ENCODE results near the gene EPHB2. TPM values are rescaled to one million over a fixed set of nuclear protein-coding genes. Genes with fewer than 3 reads are reported as not detected.
A peak's percentile ranks its signal among the peaks of the same experiment; 100 is the strongest.

The EPHB2 gene
- total RNA-seq, 1 experiment from 2014 or later, result 2.6 TPM

DNA sequence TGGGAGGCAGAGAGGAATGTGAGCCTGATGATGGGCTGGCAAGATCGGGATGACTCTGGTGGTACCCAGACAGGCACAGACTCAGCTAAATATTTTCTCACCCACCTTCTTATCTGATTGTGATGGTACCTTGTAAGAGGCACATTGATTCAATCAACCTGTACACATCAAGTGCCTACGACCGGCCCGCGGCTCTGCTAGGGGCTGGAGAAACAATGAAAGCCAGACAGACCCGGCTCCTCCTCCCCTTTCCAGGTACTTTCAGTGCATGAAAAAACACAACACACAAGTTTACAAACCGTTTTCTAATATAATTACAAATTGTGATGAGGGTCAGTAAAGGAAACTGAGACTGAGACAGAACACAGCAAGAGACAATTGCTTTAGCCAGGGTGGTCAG, 147.0 kb downstream of the EPHB2 start:
- DNase-seq (ENCODE audit: low read depth), result no peak

- no peak for DNase-seq (ENCODE audit: low read depth)
Measured at GRCh38 chr1:22860414-22860800, 149.8 kb downstream of the EPHB2 start.

- DNase-seq (ENCODE audit: low read depth), result no peak
Measured at GRCh38 chr1:22860883-22861385, 150.3 kb downstream of the EPHB2 start.

- DNase-seq (ENCODE audit: low read depth), result peak; percentile 34
Measured at GRCh38 chr1:22861764-22862440, 151.3 kb downstream of the EPHB2 start.

GRCh38 chr1:22862752-22863151, 152.1 kb downstream of the EPHB2 start:
- DNase-seq (ENCODE audit: low read depth), result no peak

- no peak for DNase-seq (ENCODE audit: low read depth)
Measured at GRCh38 chr1:22863766-22864165, 153.1 kb downstream of the EPHB2 start.

GRCh38 chr1:22864886-22865285, 154.2 kb downstream of the EPHB2 start:
- DNase-seq (ENCODE audit: low read depth), result no peak

GRCh38 chr1:22865736-22866135, 155.1 kb downstream of the EPHB2 start:
- DNase-seq (ENCODE audit: low read depth), result no peak

DNA sequence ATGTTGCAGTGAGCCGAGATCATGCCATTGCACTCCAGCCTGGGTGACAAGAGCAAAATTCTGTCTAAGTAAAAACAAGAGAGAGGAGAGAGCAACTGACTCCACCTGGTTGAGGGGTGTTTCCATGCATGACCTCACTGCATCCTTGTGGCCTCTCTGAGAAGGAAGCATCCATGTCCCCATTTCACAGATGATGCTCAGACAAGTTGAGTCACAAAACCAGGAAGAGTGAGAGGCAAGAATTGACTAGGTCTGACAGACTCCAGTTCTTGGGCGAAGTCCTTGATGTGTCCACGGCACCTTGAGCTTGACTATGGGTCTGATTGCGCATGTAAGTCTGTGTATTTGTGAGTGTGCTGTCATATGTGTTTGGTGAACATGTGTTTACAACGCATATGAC, 156.2 kb downstream of the EPHB2 start:
- no peak for DNase-seq (ENCODE audit: low read depth)

GRCh38 chr1:22868331-22868730, 157.7 kb downstream of the EPHB2 start:
- no peak for DNase-seq (ENCODE audit: low read depth)

- DNase-seq (ENCODE audit: low read depth), result no peak
Measured at GRCh38 chr1:22869325-22869724, 158.7 kb downstream of the EPHB2 start.

DNA sequence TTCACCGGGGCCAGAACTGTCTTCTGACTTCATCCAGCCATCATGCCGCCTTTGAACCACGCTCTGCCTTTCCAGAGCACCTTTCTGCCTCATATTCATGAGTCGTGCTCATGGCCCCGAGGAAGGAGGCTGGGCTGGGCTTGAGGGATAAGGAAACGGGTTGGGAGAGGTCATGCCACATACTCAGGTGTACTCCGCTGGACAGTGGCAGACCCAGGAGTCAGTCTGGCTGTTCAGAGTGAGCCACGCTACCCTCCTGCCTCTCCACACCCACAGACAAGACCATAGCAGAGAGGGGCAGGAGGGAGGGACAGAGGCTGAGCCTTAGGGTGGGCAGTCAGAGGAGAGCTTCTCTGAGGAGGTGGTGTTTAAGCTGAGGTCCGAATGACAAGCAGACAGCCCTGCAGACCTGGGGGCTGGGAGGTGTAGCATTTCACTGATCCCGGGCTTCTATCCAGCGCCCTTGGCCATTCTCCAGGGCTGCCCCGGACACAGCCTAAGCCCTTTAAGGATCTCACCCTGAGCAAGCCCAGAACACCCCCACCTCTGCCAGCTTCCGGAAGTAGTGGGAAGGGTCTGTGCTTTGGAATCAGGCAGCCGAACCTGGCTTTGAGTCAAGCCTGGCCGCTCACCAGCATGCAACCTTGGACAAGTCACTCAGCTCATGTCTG, 159.7 kb downstream of the EPHB2 start:
- no peak for DNase-seq (ENCODE audit: low read depth)

DNA sequence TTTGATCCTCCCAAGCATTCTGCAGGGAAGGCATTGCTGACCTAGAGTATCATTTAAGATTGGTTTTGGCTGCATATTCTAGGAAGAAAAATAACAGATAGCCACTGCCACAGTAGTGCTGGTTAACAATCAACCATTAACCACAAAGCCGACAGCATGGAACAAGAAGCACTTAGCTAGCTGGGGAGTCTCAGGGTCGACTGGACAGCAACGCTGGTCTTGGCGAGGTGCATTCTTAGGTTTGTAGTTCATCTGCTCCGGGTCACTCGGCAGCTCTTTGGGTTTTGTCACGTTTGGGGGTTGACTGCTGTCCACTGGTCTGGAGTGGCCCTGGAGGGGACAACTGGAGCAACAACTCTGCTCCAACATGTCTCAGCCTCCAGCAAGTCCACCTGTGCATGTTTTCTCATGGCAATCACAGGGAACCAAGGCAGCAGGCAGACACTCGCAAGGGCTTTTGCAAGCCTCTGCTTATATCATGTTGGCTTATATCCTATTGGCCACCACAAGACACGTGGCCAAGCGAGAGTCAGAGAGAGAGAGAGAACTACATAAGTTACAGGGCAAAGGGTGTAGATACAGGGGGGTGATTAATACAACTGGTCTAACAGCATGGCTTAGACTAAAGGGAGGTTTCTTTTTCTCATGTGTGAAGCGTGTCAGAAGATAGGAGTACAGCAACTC, 162.5 kb downstream of the EPHB2 start:
- DNase-seq (ENCODE audit: low read depth), result no peak

DNA sequence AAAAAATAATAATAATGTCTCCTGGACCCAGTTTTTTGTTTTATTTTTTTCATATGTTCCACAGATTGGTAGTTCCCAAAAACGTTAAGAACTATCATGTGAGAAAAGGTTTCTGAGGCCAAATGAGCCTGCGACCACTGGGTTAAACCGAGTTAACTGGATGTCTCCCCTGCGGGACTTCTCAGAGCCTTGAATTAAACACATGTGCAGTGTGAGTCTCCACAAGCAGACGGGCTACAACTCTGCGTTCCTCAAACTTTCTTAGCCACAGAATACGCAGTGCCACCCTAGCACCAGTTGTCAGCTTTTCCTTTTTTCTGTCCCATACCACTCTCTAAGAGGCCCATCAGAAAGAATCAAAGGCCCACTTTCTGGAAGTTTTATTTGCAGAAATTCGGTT, 164.1 kb downstream of the EPHB2 start:
- DNase-seq (ENCODE audit: low read depth), result no peak

- no peak for DNase-seq (ENCODE audit: low read depth)
Measured at GRCh38 chr1:22875241-22875640, 164.6 kb downstream of the EPHB2 start.

DNA sequence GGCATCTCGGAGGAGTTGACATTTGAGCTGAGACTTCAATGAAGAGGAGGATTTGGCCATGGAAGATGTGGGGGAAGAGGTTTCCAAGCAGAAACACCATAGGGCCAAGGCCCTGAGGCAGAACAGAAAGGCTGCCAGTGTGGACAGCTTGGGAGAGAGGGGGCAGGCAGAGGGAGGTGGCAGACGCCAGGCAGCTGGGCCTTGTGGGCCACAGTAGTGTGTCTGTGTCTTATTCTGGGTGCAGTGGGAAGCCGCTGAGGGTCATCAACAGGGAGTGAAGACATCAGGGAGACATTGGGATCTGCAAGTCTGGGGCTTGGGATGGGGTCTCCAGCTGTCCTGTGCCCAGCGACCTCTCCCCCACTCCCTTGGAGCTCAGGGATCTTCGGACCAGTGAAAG, 165.2 kb downstream of the EPHB2 start:
- no peak for DNase-seq (ENCODE audit: low read depth)

GRCh38 chr1:22876359-22877111, 165.9 kb downstream of the EPHB2 start:
- peak; percentile 81 for DNase-seq (ENCODE audit: low read depth)

DNA sequence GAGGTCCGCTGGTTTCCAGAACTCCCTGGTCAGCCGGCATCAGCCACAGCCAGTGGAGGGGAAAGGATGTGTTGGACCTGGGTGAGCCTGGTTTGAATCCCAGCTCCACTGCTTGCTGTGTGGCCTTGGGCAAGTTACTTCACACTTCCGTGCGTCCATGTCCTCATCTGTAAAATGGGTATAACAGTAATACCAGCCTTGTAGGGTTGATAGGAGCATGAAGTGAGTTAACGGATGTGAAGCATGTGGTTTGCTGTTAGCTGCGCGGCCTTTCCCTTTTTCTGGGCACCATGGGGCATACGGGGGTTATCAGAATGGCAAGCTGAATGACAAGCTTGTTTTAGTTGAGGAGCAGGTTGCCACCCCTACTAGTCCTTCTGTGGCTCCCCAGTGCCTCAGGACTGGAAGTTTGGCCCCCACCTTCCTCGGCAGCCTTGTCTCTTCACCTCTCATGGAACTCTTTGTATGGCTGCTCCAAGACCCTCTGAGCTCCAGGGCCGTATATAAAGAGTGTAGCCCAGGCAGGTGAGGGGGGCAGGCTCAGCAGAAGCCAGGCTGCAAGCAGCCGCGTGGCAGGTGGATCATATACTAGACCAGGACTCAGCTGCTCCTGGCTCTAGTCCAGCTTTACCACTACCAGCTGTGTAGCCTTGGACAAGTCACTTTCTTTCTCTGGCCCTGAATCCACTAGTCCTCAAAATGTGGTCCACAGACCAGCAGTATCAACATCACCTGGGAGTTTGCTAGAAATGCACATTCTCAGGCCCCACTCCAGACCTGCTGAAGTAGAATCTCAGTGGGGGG, 166.7 kb downstream of the EPHB2 start:
- no peak for DNase-seq (ENCODE audit: low read depth)

DNA sequence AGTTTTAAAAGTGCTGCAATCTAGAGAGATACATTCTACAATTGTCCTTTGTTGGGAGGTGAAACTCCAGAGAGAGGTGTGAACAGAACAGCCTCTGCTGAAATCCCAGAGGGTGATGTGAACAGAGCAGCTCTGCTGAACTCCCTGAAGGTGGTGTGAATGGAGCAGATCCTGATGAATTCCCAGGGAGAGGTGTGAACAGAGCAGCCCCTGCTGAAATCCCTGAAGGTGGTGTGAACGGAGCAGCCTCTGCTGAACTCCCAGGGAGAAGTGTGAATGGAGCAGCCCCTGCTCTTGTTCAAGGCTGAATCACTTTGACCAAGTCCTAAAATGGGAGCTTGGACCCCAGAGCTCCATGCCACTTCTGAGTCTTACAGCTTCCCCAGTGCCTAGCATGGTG, 167.3 kb downstream of the EPHB2 start:
- no peak for DNase-seq (ENCODE audit: low read depth)

GRCh38 chr1:22878626-22879025, 168.0 kb downstream of the EPHB2 start:
- DNase-seq (ENCODE audit: low read depth), result no peak

DNA sequence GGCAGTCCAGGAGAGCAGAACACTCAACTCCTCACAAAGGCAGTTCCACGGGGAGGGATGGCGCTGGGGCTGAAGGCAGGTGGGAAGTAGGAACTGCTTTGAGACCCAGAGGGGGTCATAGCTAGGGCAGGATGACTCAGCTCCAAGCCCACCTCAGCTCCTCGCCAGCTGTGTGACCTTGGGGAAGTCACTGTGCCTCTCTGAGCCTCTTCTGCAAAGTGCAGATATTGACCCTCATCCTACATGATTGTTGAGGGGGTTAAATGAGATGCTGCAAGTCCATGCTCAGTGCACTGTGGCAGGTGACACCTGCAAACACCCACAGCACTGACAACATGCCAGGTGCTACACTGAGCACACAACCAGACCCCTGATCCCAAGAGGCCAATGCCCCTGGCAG, 168.8 kb downstream of the EPHB2 start:
- DNase-seq (ENCODE audit: low read depth), result no peak

Measured in LHCN-M2 (cell line).